ENCODE measurements around the gene ENPP6.

ENPP6 gene

DNA sequence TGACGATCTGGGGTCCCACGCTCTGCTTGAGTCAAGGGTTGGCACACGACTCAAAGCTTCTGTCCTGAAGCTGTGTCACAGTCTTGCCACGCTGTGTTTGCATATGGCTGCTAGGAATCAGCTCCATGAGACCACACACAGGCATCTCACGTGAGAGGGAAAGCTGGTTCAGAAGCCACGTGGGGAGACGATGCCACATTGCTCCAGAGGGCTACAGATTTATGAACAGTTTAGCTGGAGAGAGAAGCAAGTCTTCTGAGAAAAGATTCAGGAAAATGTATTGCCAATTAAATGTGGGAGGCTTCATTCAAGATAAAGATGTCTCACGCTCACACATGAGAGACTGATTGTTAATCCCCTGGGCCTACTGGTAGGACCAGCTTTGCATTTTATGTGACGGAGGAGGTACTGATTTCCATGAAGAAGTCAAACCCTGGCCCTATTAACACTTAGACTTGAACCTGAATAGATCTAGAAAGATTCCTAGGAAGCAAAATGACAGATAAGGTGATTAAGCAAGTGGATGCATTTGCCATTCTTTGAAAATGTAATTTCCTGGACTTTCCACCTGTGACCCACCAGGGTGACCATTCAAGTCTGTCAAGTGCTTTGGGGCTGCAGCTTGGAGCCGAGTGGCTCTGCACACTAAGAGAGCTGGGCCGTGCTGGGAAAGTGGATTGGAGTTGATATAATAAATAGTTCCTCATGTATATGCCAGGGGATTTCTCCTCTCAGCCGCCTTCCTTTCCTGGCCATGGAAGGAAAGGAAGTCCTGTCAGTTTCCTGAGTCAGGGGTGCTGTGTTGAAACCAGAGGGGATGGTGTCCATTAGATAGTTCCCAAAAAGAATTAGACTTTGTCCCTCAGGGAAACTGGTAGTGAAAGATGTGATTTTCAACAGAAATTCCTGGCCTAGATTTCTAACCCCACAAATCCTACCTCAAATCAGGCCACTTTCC, 29.0 kb downstream of the ENPP6 start:
- no peak for DNase-seq (ENCODE audit: low spot score)
- TF ChIP-seq, protein P1, sequence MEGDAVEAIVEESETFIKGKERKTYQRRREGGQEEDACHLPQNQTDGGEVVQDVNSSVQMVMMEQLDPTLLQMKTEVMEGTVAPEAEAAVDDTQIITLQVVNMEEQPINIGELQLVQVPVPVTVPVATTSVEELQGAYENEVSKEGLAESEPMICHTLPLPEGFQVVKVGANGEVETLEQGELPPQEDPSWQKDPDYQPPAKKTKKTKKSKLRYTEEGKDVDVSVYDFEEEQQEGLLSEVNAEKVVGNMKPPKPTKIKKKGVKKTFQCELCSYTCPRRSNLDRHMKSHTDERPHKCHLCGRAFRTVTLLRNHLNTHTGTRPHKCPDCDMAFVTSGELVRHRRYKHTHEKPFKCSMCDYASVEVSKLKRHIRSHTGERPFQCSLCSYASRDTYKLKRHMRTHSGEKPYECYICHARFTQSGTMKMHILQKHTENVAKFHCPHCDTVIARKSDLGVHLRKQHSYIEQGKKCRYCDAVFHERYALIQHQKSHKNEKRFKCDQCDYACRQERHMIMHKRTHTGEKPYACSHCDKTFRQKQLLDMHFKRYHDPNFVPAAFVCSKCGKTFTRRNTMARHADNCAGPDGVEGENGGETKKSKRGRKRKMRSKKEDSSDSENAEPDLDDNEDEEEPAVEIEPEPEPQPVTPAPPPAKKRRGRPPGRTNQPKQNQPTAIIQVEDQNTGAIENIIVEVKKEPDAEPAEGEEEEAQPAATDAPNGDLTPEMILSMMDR (IDR thresholded peaks at IDR 0.05; ENCODE audit: poor library complexity, severe bottlenecking): no peak
- Histone ChIP-seq H3K36me3 (ENCODE audit: low read depth) (no peaks in the 10 kb centered on the region), H3K9me3 (ENCODE audit: severe bottlenecking) (no peaks in the 10 kb centered on the region), H3K27ac (ENCODE audit: poor library complexity, severe bottlenecking) (no peak overlapping the region), H3K27me3 (ENCODE audit: insufficient read depth, poor library complexity, severe bottlenecking) (no peaks in the 10 kb centered on the region), H3K4me3 (ENCODE audit: severe bottlenecking) (no peak overlapping the region), H3K4me1 (ENCODE audit: insufficient read depth, poor library complexity, severe bottlenecking) (no peaks in the 10 kb centered on the region)
- no peak for ATAC-seq (ENCODE audit: low read depth)

- TF ChIP-seq, protein P1 (IDR thresholded peaks at IDR 0.05; ENCODE audit: poor library complexity, severe bottlenecking): no peak
Observed at GRCh38 chr4:184177271-184177670, 40.4 kb downstream of the ENPP6 start.

DNA sequence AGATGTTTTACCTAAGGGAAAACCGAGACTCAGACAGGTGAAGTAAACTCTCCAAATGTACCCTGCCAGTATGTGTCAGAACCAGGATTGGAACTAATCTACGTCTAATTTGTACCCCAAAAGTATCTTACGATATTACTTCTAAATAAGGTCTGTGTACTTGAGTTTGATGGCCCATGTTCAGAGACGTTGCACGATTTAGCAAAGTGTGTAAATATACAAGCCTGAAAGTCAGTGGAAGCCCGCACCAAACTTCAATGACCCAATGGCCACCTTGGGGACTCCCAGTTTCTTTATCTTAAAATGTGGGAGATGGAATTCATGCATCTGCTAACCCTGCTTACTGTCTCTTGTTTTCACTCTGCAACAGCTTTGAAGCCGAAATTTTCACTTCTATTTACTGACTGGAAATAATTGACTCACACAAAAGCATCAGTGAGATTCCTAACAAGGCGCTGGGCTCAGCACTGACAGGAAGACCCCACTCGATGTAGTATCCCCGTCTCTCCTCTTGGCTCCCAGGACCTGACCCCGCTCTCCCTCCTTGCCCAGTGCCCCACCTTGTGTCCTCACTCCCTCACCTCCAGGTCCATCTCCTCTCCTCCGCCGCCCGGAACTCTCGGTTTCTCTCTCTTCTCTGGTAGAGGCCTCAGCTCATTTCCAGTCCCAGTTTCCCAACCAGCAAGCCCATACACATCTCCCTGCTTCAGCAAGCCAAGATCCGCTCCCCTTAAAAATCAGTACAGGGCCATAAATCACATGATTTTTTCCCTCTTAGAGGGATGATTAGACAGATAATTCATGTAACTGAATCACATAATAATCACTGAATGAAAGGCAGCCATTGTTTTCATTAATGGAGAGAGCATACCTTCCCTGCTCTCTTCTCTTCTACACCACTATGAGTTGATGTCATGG, 42.8 kb downstream of the ENPP6 start:
- no peak overlapping the region for H3K27ac ChIP-seq (ENCODE audit: poor library complexity, severe bottlenecking)
- H3K36me3 ChIP-seq (ENCODE audit: low read depth): no peaks in the 10 kb centered on the region
- no peaks in the 10 kb centered on the region for H3K4me1 ChIP-seq (ENCODE audit: insufficient read depth, poor library complexity, severe bottlenecking)
- TF ChIP-seq, protein P1 (IDR thresholded peaks at IDR 0.05; ENCODE audit: poor library complexity, severe bottlenecking): no peak
- H3K9me3 ChIP-seq (ENCODE audit: severe bottlenecking): no peaks in the 10 kb centered on the region
- no peak for ATAC-seq (ENCODE audit: low read depth)
- DNase-seq (ENCODE audit: low spot score): no peak
- no peaks in the 10 kb centered on the region for H3K27me3 ChIP-seq (ENCODE audit: insufficient read depth, poor library complexity, severe bottlenecking)
- H3K4me3 ChIP-seq (ENCODE audit: severe bottlenecking): no peak overlapping the region

More at GRCh38 chr4:184177271-184177670, 40.4 kb downstream of the ENPP6 start:
- no peaks in the 10 kb centered on the region for H3K27me3 ChIP-seq (ENCODE audit: insufficient read depth, poor library complexity, severe bottlenecking)
- no peak overlapping the region for H3K27ac ChIP-seq (ENCODE audit: poor library complexity, severe bottlenecking)
- no peaks in the 10 kb centered on the region for H3K4me1 ChIP-seq (ENCODE audit: insufficient read depth, poor library complexity, severe bottlenecking)
- H3K9me3 ChIP-seq (ENCODE audit: severe bottlenecking): no peaks in the 10 kb centered on the region
- no peak overlapping the region for H3K4me3 ChIP-seq (ENCODE audit: severe bottlenecking)
- no peaks in the 10 kb centered on the region for H3K36me3 ChIP-seq (ENCODE audit: low read depth)
- no peak for DNase-seq (ENCODE audit: low spot score)
- no peak for ATAC-seq (ENCODE audit: low read depth)

DNA sequence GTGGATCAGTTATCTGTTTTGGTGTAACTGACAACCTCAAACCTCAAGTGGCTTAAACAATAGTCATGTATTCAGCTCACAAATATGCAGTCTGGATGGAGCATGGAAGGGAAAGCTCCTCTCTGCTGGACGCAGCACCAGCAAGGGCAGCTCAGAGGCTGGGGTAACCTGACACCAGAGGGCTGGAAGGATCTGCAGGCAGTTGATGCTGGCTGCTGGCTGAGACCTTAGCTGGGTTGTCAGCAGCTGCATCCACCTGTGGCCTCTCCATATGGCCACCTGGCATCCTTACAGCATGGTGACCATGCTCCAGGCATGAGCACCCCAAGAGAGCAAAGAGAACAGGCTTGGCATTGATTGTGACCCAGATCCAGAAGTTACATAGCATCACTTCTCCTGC, 46.7 kb downstream of the ENPP6 start:
- ATAC-seq (ENCODE audit: low read depth) (peak; percentile 76), DNase-seq (ENCODE audit: low spot score) (no peak)
- Histone ChIP-seq H3K4me1 (ENCODE audit: insufficient read depth, poor library complexity, severe bottlenecking) (no peaks in the 10 kb centered on the region), H3K4me3 (ENCODE audit: severe bottlenecking) (no peak overlapping the region), H3K27ac (ENCODE audit: poor library complexity, severe bottlenecking) (no peak overlapping the region), H3K27me3 (ENCODE audit: insufficient read depth, poor library complexity, severe bottlenecking) (no peaks in the 10 kb centered on the region), H3K9me3 (ENCODE audit: severe bottlenecking) (no peaks in the 10 kb centered on the region), H3K36me3 (ENCODE audit: low read depth) (no peaks in the 10 kb centered on the region)
- TF ChIP-seq, protein P1 (IDR thresholded peaks at IDR 0.05; ENCODE audit: poor library complexity, severe bottlenecking): no peak
